Measurements from ENCODE around the gene TTC34.

The TTC34 gene

DNA sequence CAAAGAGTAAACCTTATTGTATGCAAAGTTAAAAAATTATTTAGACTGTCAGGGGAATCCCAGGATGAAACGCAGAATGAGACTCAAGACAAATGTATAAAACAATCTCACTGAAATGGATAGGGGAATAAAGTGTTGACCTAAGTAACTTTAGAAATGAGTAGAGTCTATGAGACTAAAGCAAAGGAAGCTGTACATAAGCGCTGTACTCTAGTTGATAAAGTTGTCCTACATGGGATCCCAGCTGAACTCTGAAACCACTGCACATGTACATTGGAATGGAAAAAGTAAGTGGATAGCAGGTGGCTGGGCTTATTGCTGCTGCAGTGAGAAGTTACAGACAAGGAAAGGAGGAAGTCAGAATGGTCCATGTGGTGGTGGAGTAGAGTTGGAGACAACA is 187.3 kb downstream of the TTC34 start:
- Mint-ChIP-seq H3K4me3 (no peak overlapping the region), H3K9me3 (peaks cover 17% of the 10 kb centered on the region), H3K27ac (ENCODE audit: low read depth) (no peak overlapping the region), H3K4me1 (no peaks in the 10 kb centered on the region), H3K36me3 (ENCODE audit: insufficient read depth) (peaks cover 2% of the 10 kb centered on the region), H3K27me3 (peaks cover 35% of the 10 kb centered on the region)
- ATAC-seq (replicated peaks; ENCODE audit: extremely low read depth, poor library complexity, severe bottlenecking) = no peak
- no peak for DNase-seq (ENCODE audit: low spot score in 2 of 2)

DNA sequence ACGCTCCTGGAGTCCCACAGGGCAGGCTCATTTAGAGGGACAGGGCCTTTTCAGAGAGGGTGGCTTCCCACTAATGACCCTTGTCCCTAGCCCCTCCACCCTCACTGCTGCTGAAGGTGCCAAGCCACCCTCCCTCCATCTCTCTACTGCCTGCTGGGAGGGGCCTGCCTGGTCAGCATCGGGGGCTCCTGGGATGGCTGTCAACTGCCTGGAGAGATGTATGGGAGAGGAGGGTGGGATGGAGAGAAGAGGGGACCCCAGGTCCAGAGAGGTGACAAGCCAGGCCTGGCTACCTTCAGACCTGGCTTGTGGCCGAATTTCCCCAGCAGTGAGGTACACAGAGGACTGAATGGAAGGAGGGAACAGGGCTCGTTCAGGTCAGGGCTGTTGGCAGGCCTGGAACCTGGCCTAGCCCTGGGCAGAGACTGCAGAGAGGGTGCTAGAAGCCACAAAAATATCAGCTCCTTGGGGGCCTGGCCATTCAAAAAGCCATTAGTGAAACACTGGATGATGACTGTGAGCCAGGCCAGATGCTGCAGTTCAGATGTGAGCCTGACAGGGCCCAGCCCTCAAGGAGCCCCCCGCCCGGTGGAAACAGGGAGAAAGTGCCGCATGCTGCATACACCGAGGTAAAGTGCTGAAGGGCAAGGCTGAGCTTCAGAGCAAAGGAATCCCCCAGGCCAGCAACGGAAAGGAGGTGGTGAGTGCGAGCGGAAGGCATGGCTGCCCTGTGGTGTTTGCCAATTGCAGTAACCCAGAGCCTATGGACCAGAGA is 188.7 kb downstream of the TTC34 start:
- H3K27me3 Mint-ChIP-seq = peaks cover 27% of the 10 kb centered on the region
- no peak overlapping the region for H3K27ac Mint-ChIP-seq (ENCODE audit: low read depth)
- H3K36me3 Mint-ChIP-seq (ENCODE audit: insufficient read depth) = peaks cover 2% of the 10 kb centered on the region
- no peak for DNase-seq (ENCODE audit: low spot score in 2 of 2)
- H3K9me3 Mint-ChIP-seq = peaks cover 17% of the 10 kb centered on the region
- no peaks in the 10 kb centered on the region for H3K4me1 Mint-ChIP-seq
- no peak for ATAC-seq (replicated peaks; ENCODE audit: extremely low read depth, poor library complexity, severe bottlenecking)
- no peak overlapping the region for H3K4me3 Mint-ChIP-seq

DNA sequence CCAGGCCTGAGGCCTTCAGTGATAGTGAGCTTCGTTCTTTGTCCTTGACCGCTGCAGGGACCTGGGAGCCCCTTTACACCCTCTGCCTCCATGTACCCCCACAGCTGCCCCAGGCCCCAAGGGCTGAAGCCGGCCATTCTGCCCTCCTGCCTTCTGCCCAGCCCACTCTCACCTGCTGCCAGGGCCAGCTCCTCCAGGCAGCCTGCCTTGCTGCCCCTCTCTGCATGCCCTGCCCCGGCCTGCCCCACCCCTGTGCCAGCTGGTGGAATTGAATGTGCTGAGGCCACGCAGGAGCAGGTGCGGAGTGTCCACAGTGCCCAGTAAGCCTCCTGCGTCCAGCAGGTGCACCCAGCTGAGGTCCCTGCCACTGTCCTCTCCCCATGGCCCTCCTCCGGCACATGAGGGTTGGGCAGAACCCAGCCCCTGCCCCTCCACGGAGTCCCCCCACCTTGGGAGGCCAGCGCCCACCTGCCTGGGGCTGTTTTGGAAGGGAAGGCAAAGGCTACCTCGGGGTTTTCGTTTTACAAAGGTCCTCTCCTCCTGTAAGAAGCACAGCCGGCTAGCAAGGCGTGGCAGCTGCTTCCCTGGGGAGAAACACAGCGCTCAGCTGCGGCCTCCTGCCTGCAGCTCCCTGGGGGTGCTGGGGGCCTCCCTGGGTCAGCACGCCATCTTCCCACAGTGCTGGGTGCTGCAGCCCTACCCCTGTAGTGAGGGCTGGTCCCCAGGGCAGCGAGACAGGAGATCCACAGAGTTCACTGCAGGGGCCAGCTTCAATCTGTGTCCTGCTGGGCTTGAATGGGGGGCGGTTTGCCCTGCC is 189.7 kb downstream of the TTC34 start:
- Mint-ChIP-seq H3K9me3 (peaks cover 17% of the 10 kb centered on the region), H3K27ac (ENCODE audit: low read depth) (no peak overlapping the region), H3K27me3 (peaks cover 26% of the 10 kb centered on the region), H3K36me3 (ENCODE audit: insufficient read depth) (peaks cover 2% of the 10 kb centered on the region), H3K4me3 (no peak overlapping the region), H3K4me1 (no peaks in the 10 kb centered on the region)
- DNase-seq (ENCODE audit: low spot score in 2 of 2) (no peak), ATAC-seq (replicated peaks; ENCODE audit: extremely low read depth, poor library complexity, severe bottlenecking) (no peak)

DNA sequence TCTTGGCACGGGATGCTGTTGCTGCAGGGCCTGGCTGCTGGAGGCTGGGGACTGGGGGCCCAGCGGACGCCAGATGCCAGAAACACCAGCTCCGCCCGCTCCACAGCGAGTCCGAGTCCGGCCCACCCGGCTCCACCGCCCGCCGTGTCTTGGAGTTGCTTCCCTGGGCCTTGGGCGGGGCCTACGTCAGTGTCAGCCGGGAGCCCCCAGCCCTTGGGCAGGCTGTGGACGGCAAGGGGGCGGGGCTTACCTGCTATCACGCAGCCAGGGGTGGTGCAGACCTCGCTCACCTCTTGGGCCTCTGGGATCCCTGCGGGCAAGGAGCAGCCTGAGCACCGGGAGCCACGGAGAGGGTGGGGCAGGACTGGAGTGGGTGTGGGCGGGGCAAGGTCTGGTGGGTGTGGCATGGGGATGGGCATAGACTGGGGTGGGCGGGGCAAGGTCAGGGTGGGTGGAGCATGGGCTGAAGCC is 190.4 kb downstream of the TTC34 start:
- Mint-ChIP-seq H3K27ac (ENCODE audit: low read depth) (no peak overlapping the region), H3K4me1 (no peaks in the 10 kb centered on the region), H3K36me3 (ENCODE audit: insufficient read depth) (peaks cover 2% of the 10 kb centered on the region), H3K9me3 (peaks cover 17% of the 10 kb centered on the region), H3K4me3 (no peak overlapping the region), H3K27me3 (peaks cover 26% of the 10 kb centered on the region)
- DNase-seq (ENCODE audit: low spot score in 2 of 2) (no peak), ATAC-seq (replicated peaks; ENCODE audit: extremely low read depth, poor library complexity, severe bottlenecking) (no peak)

DNA sequence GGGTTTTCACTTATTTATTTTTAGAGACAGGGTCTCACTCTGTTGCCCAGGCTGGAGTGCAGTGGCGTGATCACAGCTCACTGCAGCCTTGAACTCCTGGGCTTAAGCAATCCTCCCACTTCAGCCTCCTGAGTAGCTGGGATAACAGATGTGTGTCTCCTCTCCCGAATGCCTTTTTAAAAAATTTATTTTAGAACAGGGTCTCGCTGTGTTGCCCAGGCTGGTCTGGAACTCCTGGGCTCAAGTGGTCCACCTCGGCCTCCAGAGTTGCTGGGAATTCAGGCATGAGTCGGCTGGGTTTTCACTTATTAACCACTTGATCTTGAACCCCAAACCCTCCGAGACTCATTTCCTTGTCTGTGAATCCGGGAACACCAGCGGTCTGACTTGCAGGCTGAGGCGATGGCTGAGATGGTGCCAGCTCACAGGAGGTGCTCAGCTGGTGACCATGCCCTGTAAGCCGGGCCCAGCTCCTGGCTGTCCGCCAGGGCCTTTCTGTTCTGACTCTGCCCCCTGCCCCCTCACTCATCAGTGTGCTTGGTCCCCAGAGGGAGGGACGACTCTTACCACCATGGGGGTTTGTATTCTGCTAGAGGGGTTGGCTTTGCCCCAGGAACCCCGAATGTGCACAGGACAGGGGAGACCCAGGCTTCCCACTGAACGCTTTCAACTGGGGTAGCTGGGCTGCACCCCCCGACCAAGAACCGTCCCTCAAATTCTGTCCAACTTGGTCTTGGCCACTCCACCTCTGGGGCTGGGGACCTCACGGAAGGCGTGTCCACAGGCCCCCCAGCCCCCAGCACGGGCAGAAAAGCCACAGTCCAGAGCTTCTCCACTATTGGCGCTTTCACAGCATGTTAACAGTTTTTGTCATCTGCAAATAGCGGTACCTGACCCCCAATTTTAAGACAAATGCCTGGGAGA is 191.2 kb downstream of the TTC34 start:
- peaks cover 26% of the 10 kb centered on the region for H3K27me3 Mint-ChIP-seq
- H3K4me3 Mint-ChIP-seq = no peak overlapping the region
- H3K4me1 Mint-ChIP-seq = no peaks in the 10 kb centered on the region
- H3K27ac Mint-ChIP-seq (ENCODE audit: low read depth) = no peak overlapping the region
- DNase-seq (ENCODE audit: low spot score in 2 of 2) (no peak), ATAC-seq (replicated peaks; ENCODE audit: extremely low read depth, poor library complexity, severe bottlenecking) (no peak)
- no peaks in the 10 kb centered on the region for H3K36me3 Mint-ChIP-seq (ENCODE audit: insufficient read depth)
- peaks cover 14% of the 10 kb centered on the region for H3K9me3 Mint-ChIP-seq

DNA sequence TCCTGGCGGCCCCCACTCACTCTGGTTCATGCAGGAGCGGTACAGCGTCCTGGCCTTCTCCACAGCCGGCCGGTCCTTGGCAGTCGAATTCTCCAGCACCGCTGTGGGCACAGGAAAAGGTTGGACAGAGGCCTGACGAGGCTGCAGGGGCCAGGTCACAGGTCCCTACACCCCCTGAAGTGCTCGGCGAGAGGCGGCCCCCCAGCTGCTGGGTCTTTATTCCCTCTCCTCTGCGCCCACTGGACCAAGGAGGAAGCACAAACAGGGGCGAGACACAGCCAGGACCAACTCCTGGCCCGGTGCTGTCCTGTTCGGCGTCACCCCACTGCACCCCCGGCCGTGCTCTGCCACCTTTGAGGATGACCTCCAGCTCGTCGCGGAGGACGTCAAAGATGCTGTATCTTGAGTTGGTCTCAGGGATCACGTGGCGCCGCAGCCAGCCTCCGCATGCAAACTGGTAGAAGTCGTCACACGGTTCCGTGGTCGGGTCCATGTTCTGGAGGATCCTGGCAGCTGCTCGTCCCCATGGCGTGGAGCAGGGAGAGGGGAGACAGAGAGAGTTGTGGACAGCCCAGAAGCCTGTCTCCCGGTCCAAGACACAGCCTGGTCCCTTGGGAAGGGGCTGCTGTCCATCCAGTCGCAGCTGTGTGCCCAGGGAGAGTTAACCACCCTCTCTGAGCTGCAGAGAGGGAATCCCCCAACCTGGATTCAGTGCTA is 192.0 kb downstream of the TTC34 start:
- no peak for DNase-seq (ENCODE audit: low spot score in 2 of 2)
- H3K27ac Mint-ChIP-seq (ENCODE audit: low read depth) = no peak overlapping the region
- no peaks in the 10 kb centered on the region for H3K4me1 Mint-ChIP-seq
- no peaks in the 10 kb centered on the region for H3K36me3 Mint-ChIP-seq (ENCODE audit: insufficient read depth)
- peaks cover 10% of the 10 kb centered on the region for H3K9me3 Mint-ChIP-seq
- peaks cover 24% of the 10 kb centered on the region for H3K27me3 Mint-ChIP-seq
- no peak for ATAC-seq (replicated peaks; ENCODE audit: extremely low read depth, poor library complexity, severe bottlenecking)
- no peak overlapping the region for H3K4me3 Mint-ChIP-seq

DNA sequence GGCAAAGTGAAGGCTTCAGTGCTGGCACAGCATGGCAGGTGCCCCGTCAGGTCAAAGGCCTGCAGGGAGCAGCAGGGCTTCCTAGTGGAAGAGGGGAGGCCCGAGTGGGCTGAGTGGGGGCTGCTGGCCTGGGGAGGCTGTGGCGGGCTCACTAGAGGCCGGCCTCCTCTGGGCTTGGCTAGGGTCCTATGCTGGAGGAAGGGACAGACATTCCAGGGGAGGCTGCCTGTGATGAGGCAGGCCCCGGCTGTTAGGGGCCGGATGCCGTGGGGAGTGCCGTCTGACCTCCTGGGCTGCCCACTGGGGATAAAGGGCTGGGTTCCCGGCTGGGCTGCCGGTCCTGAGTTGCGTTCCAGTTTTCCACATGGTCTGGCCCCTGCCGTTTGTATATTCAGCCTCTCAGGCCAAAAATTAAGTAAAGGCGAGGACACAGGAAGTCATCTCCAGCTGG is 193.8 kb downstream of the TTC34 start:
- Mint-ChIP-seq H3K27ac (ENCODE audit: low read depth) (no peak overlapping the region), H3K27me3 (peaks cover 11% of the 10 kb centered on the region), H3K4me3 (no peak overlapping the region), H3K9me3 (no peaks in the 10 kb centered on the region), H3K36me3 (ENCODE audit: insufficient read depth) (no peaks in the 10 kb centered on the region), H3K4me1 (no peaks in the 10 kb centered on the region)
- DNase-seq (ENCODE audit: low spot score in 2 of 2) (no peak), ATAC-seq (replicated peaks; ENCODE audit: extremely low read depth, poor library complexity, severe bottlenecking) (no peak)

DNA sequence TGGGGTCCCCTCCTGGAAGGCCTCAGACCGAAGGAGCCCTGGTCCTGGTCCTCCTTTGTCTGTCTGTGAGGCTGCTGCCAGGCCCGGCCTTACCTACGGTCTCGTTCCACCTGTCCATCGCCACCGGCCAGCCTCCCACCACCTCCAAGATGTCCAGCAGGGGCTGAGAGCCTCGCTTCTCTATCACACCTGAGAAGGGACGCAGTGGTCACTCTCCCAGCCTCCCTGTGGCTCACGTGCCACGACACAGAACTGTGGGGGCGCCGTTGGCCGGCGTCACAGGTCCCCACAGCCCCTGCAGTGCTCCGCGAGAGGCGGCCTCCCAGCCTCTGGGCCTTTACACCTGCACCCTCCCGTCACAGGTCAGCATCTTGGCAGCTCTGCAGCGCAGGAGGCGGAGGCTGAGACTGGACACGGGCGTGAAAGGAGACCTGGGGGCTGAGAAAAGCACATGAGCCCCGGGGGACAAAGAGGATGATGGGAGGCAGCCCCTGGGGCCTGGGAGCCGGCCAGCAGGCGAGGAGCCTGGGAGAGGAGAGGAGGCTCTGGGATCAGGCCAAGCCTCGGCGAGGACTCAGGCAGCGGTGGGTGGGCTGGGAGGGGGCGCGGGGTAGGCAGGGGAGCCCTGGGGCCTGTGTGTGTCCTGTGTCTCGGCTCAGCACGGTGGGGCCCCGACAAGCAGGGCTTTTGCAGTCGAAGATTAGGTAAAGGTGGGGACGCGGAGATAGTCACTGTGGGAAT is 194.4 kb downstream of the TTC34 start:
- H3K36me3 Mint-ChIP-seq (ENCODE audit: insufficient read depth) = no peaks in the 10 kb centered on the region
- ATAC-seq (replicated peaks; ENCODE audit: extremely low read depth, poor library complexity, severe bottlenecking) (no peak), DNase-seq (ENCODE audit: low spot score in 2 of 2) (no peak)
- peaks cover 11% of the 10 kb centered on the region for H3K27me3 Mint-ChIP-seq
- H3K4me3 Mint-ChIP-seq = no peak overlapping the region
- no peaks in the 10 kb centered on the region for H3K4me1 Mint-ChIP-seq
- no peaks in the 10 kb centered on the region for H3K9me3 Mint-ChIP-seq
- H3K27ac Mint-ChIP-seq (ENCODE audit: low read depth) = no peak overlapping the region

DNA sequence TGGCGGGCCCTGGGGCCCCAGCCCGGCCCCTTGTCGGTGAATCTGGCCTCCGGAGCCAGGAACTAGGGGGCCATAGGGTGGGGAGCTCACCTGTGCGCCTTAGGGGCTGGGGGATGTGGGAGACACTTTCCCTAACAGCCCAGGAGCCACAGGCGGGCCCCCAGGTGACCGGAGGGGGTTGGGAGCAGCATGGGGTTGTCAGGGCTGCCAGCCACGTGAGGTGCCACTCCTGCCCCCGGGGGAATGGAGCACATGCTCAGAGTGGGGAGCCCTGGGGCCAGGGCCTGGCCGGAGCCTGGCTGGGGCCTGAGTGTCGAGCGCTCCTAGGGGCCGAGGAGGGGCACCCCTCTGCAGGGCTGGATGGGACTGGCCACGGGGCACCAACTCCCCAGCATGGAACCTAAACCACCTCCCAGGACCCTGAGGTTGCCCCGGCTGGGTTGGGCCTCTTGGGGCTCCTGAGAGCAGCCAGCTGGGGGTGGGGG is 195.1 kb downstream of the TTC34 start:
- H3K9me3 Mint-ChIP-seq = no peaks in the 10 kb centered on the region
- no peaks in the 10 kb centered on the region for H3K36me3 Mint-ChIP-seq (ENCODE audit: insufficient read depth)
- H3K27ac Mint-ChIP-seq (ENCODE audit: low read depth) = no peak overlapping the region
- no peak for ATAC-seq (replicated peaks; ENCODE audit: extremely low read depth, poor library complexity, severe bottlenecking)
- H3K4me1 Mint-ChIP-seq = no peaks in the 10 kb centered on the region
- DNase-seq (ENCODE audit: low spot score in 2 of 2) = no peak
- H3K4me3 Mint-ChIP-seq = no peak overlapping the region
- H3K27me3 Mint-ChIP-seq = peaks cover 13% of the 10 kb centered on the region

DNA sequence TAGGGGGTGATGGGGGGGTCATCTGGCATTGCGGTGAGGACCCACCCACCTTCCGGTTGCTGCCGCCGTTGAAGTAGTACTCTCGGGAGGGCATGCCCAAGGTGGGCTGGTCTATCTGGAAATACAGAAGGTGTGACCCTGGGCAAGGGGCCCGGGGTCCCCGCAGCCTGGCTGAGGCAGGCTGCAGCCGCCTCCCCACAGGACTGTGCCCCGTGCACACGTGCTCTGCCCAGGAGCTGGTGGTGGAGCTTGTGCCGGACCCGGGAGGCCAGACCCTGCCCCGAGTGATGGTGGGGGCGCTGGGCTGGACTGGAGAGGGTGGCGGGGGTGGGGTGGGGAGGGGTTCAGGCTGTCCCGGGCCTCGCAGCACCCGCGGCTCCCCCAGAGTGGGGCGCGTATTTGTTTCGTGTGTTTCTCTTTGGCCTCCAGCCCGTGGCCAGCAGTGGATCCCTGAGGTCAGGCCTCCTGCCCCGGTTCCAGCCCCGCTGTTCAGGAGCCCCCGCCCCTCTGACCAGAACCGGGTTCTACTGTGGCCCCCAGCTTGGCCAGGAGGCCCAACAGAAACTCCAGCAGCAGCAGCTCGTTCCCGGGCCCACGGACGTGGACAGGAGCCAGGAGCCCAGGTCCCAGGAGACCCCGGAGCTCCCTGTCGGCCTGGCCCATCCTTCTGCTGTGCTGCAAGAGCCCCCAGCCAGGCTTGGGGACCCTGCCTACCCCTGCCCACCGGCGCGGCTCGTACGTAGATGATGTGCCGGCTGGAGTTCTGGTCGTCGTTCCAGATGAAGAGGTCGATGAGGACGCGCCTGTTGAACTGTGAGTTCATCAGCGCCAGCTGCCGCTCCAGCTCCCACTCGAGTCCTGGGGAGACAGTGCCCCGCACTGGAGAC is 195.7 kb downstream of the TTC34 start:
- ATAC-seq (replicated peaks; ENCODE audit: extremely low read depth, poor library complexity, severe bottlenecking) (no peak), DNase-seq (ENCODE audit: low spot score in 2 of 2) (no peak)
- H3K4me1 Mint-ChIP-seq = no peaks in the 10 kb centered on the region
- peaks cover 13% of the 10 kb centered on the region for H3K27me3 Mint-ChIP-seq
- H3K27ac Mint-ChIP-seq (ENCODE audit: low read depth) = no peak overlapping the region
- no peaks in the 10 kb centered on the region for H3K36me3 Mint-ChIP-seq (ENCODE audit: insufficient read depth)
- no peaks in the 10 kb centered on the region for H3K9me3 Mint-ChIP-seq
- H3K4me3 Mint-ChIP-seq = no peak overlapping the region
